Fibroblast of skin of right quadriceps (primary cell): Measurements from ENCODE around the gene SLC38A9.

Experiments used
- DNase-seq: peaks from one replicate; pipeline ENCODE4 v3.0.0-alpha.2; 2013

The SLC38A9 gene

DNA sequence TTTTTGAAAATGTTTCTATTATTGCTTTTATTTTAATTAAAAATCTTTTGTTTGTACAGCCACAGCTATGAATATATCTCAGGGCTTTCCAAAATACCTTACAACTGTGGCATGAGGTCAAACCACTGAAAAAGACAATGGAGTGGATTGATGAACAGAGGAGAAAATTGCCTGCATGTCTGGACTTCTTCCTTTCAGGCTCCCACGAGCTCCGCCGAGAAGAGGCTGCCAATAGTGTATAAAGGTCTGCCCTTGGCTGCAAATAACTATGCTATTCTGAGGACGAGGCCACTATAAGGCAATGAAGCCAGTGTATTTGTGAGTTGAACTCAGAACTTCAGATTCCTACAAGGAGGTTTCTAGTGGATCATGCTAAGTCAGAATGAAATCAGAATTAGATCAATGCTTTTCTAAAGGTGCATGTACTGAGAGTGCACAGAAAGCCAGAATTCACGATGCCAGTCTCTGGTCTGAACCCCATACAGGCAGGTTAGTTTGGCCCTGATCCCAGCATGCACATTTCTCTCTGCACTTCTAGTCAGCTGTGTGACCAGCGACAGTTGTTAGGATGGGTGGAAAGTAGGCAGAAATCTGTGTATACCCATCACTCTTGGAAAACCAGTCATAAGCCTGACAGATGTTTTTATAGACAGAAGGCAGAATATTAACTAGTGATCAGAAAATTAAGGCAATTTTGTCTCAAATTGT, 134.6 kb downstream of the SLC38A9 start:
- DNase-seq = no peak

DNA sequence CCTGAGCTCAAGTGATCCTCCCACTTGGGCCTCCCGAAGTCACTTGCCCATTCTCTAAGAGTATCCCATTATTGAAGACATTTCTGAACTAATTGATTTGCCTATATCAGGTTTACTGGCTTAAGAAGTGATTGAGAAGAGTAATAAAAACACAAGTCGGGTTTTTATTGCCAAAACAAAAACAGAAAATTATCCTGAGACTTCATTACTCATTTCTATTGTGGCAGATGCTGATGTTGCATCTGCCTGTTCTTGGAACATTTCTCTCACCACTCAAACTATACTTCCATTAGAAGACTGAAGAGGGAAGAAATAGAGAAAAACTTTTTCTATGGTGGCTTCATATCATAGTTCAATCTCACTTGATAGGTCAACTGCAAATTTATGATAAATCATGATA, 135.5 kb downstream of the SLC38A9 start:
- no peak for DNase-seq
